HK-2 (cell line): ENCODE measurements around the gene LRRC4C.

Source experiments
- DNase-seq: peaks from one replicate; pipeline ENCODE4 v3.0.0-alpha.2; 2018; ENCODE audit not compliant: unreplicated experiment

The LRRC4C gene

DNA sequence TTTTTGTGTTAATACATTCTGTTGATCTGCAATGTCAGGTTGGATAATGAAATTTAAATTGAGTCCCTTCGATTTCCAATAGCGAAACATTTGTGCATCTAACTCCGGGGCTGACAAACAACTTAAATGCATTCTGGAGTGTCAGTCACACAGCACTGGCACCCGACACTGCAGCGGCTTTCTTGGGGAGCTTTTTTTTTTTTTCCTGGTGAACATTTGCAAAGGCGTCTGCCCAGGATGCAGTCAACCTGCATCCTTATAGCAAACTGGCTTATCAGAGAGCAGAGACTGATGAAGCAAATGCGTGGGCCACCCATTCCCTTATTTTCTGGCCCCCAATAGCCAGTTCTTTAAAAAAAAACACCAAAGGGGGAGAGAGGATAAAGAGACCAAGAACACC lies 1167.7 kb downstream of the LRRC4C start:
- no peak for DNase-seq

DNA sequence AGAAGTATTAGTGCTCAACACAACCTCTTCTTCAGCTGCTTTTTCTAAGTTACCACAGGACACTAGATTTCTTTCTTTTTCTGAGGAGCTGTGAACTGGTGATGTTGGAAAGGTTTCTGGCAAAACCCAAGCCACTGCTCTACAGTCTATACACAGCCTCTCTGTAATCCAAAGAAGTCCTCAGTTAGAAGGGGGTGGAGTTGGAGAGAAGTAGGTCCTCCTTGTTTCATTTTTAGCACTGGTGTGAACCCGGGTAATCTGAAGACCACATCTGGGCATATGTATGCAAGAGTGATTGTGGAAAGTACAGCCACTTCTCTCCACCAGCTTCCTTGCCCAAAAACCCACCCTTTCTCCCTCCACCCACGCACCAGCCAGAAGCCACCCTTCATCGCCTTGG lies 1168.1 kb downstream of the LRRC4C start:
- no peak for DNase-seq

DNA sequence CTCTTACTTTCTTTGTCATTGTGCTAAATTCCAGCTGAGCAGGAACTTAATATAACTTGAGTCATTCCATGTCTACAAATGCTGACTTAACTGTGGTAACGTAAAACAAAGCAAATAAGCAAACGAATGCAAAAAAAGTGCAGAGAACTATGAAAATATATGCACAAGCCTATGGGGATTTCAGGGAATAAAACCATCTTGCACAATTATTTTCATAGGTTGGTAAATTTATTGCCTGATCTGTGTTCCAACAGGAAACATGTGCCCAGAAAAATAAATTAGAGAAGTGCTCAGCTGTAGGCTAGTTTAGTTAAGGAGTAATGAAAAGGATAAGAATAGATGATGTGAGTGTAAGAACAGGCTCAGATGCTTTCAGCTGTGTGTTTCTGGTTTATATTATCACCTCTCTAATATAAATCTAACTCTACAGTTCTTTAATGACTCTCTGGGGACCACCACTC lies 1169.3 kb downstream of the LRRC4C start:
- DNase-seq, result no peak

DNA sequence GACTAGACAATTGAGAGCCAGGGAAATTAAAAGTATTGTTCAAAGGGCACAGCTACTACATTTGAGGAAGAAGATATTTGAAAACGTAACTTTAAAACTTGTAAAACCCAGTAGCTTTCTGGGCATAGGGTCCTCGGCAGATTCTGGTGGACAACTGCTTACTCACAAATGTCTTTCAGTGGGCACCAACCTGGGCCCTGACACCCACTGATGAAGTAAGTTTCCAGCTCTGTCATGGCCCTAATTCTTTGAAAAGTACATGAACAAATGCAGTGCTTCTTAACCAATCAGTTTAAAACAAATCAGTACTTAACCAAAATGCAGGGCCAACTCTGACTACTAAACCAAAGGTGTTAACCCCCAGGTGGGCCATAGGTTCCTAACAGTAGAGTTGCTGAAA lies 1170.1 kb downstream of the LRRC4C start:
- no peak for DNase-seq

DNA sequence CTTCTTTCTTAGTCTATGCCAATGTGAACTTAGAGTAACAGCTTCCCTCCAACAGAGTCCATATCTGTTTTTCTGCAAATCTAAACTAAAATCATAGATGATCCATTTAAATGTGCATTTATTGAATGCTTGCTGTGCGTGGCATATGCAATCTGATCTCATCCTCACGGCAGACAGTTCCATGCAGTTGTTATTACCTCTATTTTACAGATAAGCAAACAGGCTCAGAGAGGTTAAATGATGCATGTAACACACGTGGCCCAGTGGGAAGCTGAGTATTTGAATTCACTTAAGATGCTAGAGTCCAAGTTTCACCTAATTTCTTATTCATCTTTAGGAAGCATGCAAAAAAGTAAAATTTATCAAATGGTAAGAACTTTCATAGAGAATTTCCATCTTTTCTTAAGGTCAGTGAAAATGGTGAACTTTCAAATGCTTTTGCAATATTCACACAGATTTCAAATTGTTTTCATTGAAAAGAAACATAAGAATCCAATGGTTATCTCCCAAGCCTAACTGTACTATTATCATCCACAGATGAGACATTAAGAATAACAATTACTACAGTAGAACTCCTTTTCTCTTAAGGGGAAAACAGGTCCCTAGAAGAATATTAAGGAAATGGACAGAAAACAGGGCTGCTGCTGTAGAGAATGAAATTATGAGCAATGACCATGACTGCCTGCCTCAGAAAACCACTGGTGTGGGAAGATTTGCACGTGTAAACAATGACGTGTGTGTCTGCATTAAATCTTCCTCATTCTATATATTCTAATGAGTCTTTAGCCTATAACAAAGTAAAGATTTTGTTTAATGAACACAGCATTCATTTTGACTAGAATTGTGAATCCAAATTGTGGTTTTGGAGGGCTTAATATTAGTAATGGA lies 1171.3 kb downstream of the LRRC4C start:
- no peak for DNase-seq

DNA sequence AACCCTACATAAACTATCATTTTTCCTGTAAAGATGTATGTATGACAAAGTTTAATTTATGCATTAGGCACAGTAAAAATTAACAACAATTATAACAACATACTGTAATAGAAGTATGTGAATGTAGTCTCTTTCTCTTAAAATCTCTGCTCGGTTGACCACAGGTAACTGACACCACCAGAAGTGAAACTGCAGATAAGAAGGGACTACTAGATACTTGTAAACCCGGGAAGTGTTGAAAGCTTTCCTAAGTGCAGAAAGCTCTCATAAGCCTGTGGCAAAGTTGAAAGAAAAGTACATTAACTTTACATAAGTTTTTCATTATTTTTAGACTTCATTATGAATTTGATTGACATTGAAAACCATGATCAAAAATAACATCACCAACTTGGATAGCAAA lies 1173.3 kb downstream of the LRRC4C start:
- no peak for DNase-seq

DNA sequence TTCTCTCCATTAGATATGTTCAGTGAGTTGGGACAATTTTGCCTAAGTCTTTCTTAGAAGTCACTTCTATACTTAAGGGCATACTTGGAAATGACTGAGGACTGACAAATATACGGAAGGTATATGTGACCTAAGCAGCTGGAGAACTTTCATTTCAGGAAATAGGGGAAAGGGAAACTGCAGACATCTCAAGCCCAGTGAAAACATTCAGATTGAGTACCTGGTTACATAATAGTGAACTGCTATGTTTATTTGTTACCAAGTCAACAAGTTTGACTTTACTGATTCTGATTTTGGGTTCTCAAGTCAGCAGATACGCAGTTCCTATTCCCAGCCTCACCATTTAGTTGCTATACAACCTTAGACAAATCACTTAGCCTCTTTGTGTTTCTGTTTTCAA lies 1173.9 kb downstream of the LRRC4C start:
- no peak for DNase-seq

DNA sequence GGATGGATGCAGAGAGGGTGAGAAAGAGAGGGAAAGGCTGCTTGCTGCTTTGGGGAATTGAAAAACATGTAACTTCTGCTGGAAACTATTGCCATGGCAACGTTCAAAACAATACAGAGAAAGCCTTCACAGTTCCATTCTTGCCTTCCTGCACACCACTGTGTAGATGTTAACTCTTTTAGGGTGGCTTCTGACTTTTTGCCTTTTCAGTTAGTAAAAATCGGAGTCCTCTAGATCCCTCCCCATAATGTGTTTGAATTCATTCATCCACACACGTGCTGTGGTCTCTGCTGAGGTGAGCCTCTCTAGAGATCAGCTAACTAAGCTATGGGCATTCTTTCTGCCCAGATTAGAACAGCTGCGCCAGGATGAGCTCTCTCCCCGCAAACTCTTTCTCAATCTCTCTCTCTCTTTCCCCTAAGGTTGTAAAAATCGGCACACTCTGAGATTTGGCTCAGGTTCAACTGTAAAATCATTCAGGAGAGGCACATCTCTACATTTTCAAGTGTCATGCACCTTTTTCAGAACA lies 1178.3 kb downstream of the LRRC4C start:
- no peak for DNase-seq

DNA sequence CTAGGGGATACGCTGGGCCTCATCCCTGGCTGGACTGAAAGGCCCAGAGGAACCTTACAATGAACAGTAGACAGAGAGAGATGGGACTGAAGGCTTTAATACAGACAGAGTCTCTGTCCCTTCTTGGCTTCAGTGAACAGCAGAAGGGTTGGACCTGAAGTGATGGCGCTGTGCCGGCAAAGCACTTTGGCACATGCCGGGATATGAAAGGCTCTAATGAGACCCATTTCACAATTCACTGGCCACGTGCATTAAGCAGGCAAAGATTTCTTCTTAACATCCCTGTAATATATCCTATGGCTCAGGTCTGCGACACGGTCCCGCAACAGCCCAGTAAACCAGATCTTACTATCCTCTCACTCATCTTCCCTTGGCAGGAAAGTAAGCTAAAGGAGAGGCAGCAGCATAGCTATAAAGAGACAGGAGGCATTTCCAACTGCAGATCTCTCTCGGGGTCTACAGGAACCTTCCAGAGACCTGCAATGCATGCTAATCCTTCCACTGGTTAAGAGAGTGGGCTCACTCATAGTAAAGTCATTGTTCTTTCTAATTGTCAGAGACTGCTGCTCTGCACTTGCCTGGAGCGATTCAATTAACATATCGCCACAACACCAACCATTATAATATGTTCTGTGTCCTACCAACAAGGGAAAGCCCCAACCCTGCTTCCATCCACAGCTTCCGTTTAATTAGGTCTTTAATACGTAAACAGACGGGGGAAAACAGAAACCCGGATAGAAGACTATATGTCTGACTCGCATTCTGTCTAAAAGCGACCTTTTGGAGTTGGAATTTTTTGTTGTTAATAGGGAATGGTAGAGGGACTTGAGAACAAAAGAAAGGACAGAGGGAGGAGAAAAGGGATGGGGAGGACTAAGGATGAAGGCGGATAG lies 1179.0 kb downstream of the LRRC4C start:
- no peak for DNase-seq

DNA sequence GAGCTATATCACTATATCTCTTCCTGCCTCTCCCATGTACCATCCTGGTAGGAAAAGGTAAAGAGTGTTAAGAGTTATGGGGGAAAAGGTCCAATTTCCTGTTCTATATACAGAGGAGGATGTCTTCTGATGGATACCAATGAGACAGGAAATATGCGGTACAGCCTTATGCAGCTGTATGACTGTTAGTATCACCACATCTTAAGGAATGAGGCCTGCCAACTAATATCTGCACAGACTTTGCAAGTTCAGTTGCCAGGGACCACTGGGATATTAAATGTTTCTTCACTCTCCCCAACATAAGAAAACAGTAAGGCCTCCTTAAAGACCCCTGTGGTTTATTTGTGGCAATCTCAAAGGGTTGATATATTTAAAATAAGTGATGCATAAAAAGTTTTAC lies 1182.5 kb downstream of the LRRC4C start:
- DNase-seq, result no peak

DNA sequence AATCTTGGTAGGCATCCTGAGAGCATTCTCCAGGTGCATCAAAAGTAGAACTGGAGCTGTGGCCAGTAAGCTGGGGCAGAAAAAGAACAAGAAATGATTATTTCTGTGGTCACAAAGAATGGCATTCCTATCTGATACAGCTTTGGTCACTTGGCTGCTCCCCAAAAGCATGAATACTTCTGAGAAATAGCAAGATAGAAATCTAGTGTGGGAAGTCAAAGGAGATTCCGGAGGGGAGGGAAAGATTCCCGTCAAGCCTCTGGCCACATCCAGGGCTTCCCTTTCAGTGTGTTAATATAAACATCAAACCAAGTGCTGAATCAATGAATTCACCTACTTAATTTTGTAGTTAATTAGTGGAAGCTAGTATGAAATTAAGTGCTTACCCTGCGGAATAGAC lies 1185.4 kb downstream of the LRRC4C start:
- no peak for DNase-seq

DNA sequence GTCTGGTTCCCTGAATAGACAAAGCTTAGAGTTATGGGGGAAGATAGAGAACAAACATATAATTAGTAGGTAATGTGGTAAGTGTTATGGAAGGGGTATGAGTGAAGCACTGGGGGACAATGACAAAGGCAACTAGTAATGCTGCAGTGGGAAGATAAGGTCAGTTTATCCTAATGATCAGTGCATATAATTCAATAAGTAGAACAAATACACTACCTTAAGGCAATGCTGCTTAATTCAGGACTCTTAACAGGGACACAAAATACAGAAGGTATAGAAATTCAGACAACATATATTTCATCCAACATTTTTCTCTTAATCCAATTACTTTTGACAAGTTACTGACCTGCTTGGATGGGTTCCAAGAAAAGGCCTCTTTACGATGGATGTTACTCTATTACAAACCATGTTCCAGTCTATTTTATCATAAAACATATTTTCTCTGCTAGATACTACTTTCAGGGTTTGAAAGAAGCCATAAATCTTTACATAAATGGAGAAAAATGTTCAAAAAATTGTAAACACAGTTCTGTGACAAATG lies 1186.2 kb downstream of the LRRC4C start:
- DNase-seq, result no peak

DNA sequence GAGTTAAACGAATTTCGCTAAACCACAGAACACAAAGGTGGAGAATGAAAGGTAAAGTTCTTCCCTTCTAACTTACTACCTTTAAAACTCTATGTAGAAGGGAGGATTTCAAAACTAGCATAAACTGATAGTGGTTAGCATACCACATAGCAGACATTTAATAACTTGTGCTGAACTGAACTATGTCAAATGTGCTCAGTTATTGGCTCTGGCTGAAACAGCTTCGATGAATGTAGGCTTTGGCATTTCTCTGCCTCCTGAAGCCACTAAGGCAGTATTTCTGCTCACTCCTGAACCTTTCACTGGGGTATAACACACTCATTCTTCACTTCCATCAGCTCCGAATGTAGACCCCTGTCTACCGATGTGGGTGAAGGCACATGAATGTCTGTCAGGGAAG lies 1188.1 kb downstream of the LRRC4C start:
- no peak for DNase-seq

DNA sequence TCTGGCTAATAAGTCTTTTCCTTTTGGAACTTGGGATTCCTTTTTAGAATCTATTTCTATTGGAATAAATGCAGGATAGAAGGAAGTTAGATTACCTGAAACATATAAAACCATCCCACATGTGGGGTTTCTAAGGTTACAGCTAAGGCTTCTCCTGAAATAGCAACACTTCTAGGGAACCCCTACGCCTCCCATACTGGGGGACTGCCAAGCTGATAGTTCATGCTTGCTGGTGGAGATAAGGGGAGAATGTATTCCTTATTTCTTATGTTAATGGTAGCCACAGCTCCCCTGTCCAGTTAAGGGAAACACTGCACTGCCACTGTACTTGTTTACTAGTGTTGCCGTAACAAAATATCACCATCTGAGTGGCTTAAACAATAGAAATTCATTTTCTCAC lies 1189.6 kb downstream of the LRRC4C start:
- DNase-seq, result no peak

DNA sequence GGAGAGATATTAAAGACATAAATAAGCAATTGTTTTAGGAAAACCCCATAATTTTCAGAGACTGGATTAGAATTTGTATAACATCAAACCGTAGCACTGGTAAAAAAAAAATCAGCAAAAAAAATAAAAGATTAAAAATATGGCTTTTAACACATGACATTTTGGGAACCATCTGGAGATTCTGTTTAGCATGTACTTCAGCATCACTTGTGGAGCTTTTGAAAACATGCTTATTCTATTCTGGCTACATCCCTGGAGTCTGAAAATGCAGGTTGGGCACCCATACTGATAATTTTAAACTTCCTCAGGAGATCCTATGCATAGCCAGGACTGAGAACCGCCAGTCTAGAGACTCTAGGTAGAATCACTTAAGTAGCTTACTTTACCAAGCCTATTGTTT lies 1190.9 kb downstream of the LRRC4C start:
- no peak for DNase-seq

DNA sequence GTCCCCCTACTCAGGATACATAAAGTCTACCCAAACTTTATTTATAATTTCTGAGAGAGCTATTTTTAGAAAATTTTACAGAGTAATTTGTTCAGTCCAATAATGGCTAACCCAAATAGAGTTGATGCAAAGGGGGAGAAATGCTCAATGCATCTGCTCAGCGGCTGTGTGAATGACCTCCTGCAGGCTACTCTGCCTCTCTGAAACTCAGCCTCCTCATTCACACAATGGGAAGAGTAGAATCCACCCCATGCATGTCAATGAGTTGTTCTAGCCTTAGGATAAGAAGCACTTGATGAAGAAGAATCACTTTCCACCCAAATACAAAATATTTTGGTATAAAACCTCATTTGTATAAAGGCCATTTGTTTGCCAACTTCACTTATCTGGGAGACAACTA lies 1204.0 kb downstream of the LRRC4C start:
- no peak for DNase-seq

DNA sequence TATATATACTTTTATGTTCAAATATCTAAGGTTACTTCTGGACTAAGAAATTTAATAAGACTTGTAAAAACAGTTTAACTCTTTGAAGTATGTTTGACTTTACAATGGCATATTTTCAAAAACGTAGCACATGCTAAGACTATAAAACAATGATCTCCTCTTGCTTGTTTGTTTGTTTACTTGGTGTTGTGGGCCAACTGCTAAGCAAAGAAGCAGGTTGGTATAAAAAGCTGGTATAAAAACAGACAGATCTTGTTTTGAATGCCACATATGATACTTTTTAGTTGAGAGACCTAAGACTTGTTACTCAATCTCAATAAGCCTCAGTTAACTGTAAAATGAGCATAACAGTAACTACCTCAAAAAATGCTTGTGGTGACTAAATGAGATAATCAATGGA lies 1206.3 kb downstream of the LRRC4C start:
- DNase-seq, result no peak

DNA sequence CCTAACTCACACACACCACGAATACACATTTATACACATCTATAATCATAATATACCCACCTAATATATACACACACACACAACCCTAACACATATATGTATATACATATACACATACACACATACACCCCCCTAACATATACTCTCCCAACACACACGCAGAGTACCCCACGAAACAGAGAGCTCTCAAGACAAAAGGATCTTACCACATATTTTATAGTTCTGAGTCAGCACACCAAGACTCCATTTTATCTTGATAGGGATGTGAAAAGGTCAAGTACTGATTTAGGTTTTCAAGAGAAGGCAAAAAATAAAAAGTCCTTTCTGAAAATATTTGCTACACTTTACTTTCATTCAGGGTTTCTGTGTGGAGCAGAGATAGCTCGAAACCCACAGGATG lies 1207.2 kb downstream of the LRRC4C start:
- no peak for DNase-seq

DNA sequence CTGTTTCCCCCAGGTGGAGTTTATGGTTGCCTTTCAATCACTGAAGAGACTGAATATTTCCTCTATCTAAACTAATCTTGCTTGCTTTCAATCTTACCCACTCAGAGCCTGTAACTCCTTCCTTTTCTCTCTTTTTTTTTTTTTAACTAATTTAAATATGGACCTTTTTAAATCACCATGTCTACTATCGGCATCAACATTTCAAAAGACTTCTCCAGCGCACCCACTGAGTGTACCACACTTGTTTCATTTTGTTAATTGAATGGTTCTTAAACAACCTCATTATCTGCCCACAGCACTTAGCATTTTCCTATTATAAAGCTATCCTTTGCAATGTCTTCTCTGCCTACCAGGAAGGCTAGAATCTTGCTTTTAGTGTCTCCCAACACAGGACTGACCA lies 1212.5 kb downstream of the LRRC4C start:
- no peak for DNase-seq

DNA sequence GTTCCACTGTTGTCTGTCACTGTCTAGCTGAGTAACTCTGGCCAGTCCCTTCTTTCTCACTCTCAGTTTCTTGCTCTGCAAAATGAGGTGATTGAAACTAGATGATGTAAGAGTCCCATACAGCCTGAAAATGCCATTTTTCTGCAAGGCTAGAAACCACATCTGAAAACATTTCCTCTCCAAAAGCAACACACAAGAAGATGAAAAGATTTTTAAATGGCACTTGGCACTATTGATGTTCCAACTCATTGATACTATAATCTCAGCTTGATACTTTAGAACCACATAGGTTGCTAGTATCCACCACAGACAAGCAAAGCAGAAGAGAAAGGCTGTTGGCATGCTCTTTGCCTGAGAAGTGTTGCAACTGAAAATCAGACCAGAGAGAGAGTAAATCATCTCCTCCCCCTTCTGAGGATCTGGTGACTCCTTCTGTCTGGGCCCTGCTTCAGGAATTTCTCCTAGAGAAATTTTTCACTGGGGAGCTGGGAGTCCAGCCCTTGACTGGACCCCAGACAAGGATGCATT lies 1217.9 kb downstream of the LRRC4C start:
- DNase-seq, result no peak

DNA sequence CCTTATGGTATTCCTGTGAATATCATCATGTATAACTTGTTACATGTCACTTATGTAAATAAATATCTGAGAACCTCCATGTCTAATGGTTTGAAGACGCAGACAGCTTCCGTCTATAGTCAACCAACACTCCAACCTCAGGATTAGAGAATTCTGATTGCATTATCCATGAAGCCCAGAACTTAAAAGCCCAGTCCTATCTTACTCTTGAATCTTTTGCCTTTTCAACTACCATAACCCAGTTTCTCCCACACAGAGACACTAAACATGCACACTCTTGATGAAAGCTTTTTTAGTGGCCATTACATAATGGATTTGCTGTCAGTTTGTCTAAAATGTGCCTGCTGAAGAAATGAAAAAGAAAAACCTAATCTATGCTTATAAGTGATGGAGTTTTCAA lies 1219.2 kb downstream of the LRRC4C start:
- no peak for DNase-seq

DNA sequence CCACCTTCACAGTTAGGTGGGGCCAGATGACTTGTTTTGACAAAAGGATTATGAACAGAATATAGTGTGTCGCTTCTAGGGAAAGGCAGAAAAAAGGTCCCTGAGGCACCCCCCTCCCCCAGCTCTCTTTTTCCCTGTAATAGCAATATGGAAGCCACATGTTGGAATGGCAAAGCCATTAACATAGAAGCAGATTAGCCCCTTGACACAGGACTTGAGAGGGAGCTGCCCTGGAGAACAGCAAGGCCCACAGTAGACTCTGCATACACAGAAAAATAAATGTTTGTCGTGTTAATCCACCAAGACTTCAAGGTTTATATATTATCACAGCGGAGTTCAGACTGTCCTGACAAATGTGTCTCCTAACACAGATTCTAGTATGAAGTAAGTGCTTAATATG lies 1222.9 kb downstream of the LRRC4C start:
- DNase-seq, result no peak
